Measurements from ENCODE around the gene MRPS23. TPM values are rescaled to one million over a fixed set of nuclear protein-coding genes. Genes with fewer than 3 reads are reported as not detected.
"Not testable (repeated sequence)": the region's sequence is repeated elsewhere in the genome, so short reads cannot be mapped to it uniquely, and the experiment has no call there.

MRPS23 gene
- total RNA-seq, 1 donor from 2014 or later = 59.6 TPM

DNA sequence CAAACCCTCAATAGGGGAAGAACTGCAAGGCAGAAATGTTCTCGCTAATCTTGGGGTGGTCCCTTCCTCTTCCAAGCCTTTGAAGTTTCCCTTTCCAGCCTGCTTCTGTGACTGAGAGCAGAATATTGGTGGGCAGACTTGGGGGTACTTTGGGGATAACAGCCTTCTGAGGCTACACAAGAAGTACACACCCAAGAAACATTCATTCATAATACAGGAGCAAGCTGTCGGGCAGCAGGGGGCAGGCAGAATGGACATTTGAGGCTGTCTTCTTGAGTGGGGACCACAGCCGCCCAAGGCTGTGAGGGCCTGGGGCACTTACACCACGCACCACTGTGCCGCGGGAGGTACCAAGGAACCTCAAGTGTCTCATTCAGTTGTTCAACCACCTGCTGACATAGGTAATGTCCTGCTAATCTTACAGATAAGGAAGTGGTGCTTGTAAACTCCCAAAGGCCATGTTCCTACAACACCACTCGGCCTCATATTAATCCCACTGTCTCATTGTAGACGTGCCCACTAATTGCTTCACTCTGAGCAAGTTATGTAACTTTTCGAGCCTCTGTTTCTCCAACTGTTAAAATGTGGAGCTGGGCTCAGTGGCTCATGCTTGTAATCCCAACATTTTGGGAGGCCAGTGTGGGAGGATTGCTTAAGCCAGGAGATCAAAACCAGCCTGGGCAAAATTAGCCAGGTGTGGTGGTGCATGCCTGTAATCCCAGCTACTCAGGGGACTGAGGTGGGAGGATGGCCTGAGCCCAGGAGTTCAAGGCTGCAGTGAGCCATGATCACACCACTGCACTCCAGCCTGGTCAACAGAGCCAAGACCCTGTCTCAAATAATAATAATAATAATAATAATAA, 2.5 kb upstream of the MRPS23 start:
- no peak for DNase-seq (ENCODE audit: low spot score)
- intact Hi-C loops (cut with DNase I) = no loop called here

GRCh38 chr17:57849163-57849873, 526 bp downstream of the MRPS23 start:
- DNase-seq (ENCODE audit: low spot score) = peak; percentile 54
- intact Hi-C loops (cut with DNase I) = no loop called here

DNA sequence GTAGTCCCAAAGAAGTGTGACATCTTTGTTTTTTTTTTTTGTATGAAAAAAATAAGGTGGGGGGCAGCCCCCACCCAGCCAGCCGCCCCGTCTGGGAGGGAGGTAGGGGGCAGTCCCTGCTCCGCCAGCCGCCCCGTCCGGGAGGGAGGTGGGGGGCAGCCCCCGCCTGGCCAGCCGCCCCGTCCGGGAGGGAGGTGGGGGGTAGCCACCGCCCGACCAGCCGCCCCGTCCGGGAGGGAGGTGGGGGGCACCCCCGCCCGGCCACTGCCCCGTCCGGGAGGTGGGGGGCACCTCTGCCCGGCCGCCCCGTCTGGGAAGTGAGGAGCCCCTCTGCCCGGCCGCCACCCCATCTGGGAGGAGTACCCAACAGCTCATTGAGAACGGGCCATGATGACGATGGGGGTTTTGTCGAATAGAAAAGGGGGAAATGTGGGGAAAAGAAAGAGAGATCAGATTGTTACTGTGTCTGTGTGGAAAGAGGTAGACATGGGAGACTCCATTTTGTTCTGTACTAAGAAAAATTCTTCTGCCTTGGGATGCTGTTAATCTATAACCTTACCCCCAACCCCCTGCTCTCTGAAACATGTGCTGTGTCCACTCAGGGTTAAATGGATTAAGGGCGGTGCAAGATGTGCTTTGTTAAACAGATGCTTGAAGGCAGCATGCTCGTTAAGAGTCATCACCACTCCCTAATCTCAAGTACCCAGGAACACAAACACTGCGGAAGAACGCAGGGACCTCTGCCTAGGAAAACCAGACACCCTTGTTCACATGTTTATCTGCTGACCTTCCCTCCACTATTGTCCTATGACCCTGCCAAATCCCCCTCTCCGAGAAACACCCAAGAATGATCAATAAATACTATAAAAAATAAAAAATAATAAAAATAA, 3.5 kb downstream of the MRPS23 start:
- intact Hi-C loops (cut with DNase I) = not testable (repeated sequence)
- DNase-seq (ENCODE audit: low spot score) = peak; percentile 50

- intact Hi-C loops (cut with DNase I) = no loop called here
- DNase-seq (ENCODE audit: low spot score) = no peak
These were observed 7.6 kb downstream of the MRPS23 start for GRCh38 chr17:57842280-57842679.

DNA sequence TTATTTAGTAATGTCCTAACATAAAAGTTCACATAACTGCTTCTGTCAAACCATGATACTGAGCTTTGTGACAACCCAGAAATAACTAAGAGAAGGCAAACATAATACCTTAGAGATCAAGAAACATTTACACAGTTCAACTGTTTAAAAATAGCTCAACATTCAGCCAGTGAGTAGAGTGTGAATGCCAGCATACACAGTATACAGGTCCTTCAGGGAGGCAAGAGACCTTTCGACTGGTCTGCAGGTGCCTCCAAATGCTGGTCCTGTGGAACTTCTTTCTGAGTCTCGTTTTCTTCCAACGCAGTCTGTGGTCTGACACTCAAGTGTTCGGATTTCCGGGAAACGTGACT, 10.3 kb downstream of the MRPS23 start:
- DNase-seq (ENCODE audit: low spot score) = no peak
- intact Hi-C loops (cut with DNase I) = loop anchor here (5.0 to 10.0 kb wide), 2 partner anchors 595 to 707 kb away; no protein-coding TSS in a partner anchor

GRCh38 chr17:57838857-57839570, 10.8 kb downstream of the MRPS23 start:
- intact Hi-C loops (cut with DNase I) = loop anchor here (5.0 to 10.0 kb wide), 2 partner anchors 594 to 707 kb away; no protein-coding TSS in a partner anchor
- no peak for DNase-seq (ENCODE audit: low spot score)

GRCh38 chr17:57838453-57838852, 11.4 kb downstream of the MRPS23 start:
- intact Hi-C loops (cut with DNase I) = loop anchor here (5.0 to 10.0 kb wide), 2 partner anchors 594 to 706 kb away; no protein-coding TSS in a partner anchor
- DNase-seq (ENCODE audit: low spot score) = no peak

DNA sequence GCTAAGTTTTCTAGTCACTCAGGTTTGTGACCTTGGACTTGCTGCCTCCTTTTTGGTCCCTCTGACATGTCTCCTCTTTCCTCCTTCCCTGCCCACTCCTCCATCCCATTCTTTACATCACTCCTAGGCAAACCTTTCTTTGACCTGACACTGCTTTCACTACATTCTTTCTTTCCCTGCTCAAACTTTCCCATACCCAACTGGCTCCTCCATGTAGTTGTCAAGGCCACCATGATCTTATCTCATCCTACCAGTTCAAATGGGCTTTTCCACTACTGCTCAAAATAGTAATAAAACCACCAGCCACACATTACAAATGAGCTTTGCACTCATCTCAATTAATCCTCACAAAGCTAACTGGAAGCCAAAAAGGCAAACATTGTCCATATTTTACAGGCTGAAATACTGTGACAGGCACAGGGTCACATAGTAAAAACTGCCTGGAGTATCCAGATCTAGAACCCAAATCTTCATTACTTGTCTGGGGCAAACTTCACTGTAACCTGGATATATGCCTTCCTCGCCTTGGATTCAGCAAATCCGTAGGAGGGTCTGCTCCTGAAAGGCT, 14.4 kb downstream of the MRPS23 start:
- no peak for DNase-seq (ENCODE audit: low spot score)
- intact Hi-C loops (cut with DNase I) = loop anchor here (5.0 to 10.0 kb wide), 2 partner anchors 591 to 703 kb away; no protein-coding TSS in a partner anchor

DNA sequence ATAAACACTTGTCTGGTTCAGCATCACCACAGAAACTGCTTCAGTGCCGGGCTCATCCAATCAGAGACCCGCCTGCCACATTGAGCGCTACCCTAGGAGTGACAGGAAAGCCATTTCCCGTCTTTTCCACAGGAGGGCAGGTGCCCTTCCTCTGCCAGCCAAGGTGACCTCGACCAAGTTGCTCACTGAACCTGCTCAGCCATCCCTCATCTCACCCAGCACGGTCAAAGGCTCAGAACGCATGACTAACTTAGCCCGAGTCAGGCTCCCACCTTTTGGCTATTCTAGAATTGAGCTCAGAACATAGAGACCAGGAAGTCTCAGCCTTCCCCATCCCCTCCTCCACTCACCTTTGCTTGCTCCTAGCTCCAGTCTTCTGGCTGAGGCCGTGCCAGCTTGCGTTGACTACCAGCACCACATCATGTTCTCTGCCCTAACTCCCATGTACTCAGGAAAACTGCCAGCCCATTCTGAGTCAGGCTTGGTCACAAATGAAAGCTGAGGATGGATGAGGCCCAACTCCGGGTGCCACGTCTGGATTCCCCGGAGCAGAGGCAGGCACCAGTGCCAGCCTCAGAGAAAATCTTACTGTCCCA, 15.6 kb downstream of the MRPS23 start:
- intact Hi-C loops (cut with DNase I) = loop anchor here (5.0 to 10.0 kb wide), 2 partner anchors 167 to 589 kb away; no protein-coding TSS in a partner anchor
- no peak for DNase-seq (ENCODE audit: low spot score)

GRCh38 chr17:57833179-57833939, 16.5 kb downstream of the MRPS23 start:
- peak; percentile 78 for DNase-seq (ENCODE audit: low spot score)
- intact Hi-C loops (cut with DNase I) = loop anchor here (5.0 to 10.0 kb wide), 2 partner anchors 166 to 589 kb away; no protein-coding TSS in a partner anchor

DNA sequence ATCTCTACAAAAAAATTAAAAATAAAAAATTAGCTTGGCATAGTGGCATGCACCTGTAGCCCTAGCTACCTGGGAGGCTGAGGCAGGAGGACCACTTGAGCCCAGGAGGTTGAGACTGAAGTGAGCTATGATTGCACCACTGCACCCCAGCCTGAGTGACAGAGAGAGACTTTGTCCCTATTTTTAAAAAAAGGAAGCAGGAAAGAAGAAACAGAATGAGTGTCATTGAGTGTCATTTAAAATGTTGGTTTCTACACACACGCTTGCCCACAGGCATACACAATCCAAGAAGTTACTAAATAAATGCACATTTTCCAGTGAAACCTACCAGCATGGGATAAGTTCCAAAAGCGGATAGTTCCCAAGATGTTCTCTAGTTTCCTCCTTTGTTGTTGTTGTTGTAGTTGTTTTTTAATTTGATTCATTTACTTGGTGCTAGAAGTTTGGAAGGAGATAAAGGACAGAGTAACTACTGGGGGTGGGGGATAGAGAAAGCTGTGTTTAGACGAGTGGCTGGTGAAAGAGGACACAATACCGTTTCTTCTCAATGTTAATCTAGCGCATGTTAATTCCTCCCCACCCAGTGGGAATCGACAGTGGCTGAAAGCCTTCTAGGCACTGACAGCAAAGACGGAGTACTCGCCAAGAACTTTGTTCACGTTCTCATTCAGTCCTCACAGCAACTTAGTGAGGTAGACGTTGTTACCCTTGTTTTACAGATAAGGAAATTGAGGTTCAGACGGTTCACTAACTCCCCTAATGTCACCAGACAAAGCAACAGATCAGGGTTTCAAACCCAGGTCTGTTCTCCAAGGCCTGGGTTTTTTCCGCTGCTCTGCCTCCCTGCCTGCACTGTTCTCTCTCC, 17.3 kb downstream of the MRPS23 start:
- intact Hi-C loops (cut with DNase I) = loop anchor here (5.0 to 10.0 kb wide), 2 partner anchors 165 to 588 kb away; no protein-coding TSS in a partner anchor
- no peak for DNase-seq (ENCODE audit: low spot score)

DNA sequence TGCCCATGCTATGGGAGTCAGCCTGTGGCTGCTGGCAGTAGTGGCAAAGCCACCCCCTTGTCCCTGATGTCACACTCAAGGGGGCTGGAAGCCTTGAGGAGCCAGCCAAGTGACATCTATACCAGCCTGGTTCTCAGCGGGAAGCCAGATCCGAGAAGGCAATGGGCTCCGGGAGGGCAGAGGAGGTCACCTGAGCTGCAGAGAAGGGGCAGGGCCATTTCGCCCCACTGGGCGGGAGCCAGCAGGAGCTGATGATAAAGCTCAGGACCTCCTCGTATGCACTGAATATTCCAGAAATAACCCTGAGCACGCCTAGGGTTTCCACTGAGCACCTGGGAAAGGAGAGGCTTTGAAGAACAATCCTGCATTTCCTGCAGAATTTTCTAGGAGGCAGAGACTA, 19.0 kb downstream of the MRPS23 start:
- intact Hi-C loops (cut with DNase I) = loop anchor here (5.0 to 10.0 kb wide), 2 partner anchors 164 to 586 kb away; no protein-coding TSS in a partner anchor

DNA sequence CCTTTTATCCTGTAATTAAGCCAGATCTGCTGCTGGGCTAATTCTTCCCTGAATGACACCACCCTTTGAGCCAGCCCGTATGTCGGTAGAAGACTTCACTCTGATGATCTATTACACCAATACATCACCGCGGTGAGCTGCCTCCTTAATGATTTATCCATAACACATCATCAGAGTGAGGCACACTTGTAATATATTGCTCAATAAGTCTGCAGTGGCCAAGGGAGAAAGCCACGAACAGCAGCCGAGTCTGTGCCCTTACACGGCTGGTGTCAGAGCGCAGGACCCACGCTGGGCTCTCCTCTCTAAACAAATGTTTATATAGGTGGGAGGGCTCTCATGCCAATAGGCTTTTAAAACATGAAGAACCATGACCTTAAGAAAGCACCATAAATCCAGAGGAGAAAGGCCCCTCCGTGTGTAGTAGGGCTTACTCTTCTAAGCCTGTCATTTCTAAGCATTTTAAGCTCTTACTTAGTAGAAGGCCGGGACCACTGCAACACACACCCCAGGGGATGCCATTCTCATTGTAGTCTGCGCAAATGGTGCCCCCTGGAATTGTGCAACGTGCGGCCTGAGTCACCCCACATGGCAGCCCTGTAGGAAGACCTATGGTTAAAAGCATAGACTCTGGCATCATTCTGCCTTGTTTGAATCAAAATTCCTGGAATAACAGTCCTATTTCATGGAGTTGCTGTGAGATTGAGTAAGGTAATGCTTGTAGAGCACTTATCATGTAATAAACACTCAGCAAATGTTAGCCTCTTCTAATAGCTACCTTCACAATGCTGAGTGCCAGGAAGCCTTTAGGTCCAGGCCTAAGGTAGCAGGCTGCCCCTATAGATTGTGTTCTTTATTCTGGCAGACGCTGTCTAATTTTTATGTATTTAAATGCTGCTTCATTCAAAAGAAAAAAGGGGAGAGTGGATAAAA, 26.1 kb downstream of the MRPS23 start:
- DNase-seq (ENCODE audit: low spot score) = no peak
- intact Hi-C loops (cut with DNase I) = no loop called here

More for the DNA sequence above, 19.0 kb downstream of the MRPS23 start:
- no peak for DNase-seq (ENCODE audit: low spot score)

- DNase-seq (ENCODE audit: low spot score) = no peak
- intact Hi-C loops (cut with DNase I) = no loop called here
These were observed 30.0 kb downstream of the MRPS23 start for GRCh38 chr17:57819867-57820266.

DNA sequence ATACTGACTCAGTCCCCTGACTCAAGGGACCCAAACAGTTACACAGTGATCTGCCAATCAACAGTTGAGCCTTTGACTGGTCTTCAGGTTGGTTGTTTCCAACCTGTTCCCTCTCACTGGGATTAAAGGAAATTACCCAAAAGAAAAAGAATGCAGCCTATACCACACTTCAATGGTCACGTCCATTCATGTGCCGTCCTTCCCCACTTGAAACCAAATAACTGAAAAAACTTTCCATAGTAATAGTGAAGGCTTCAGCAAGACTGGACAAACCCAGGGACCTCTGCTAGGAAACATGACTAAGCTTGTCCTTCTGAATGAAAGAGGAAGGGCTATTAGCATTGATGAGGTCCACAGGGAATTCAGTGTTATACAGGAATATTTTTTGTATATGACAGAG, 30.6 kb downstream of the MRPS23 start:
- intact Hi-C loops (cut with DNase I) = no loop called here
- DNase-seq (ENCODE audit: low spot score) = no peak

Data from cardiac septum (tissue), 1 donor.